DOHH2 (cell line): Measurements from ENCODE around the gene RELN.

Source experiments
- H3F3A ChIP-seq: fragments of 200-600 bp; sonication (generic), shearing (Covaris generic); 2 replicates; pipeline ENCODE4 v1.6.0; 2016; ENCODE audit warnings: antibody characterized with exemption, mild to moderate bottlenecking; ENCODE audit not compliant: control insufficient read depth, insufficient read depth
- H3K27ac ChIP-seq: fragments of 200-600 bp; sonication (generic); 2 replicates; pipeline ENCODE4 v1.5.1; 2014; ENCODE audit warnings: low read depth, mild to moderate bottlenecking, low read length, moderate library complexity
- H3K27me3 ChIP-seq: fragments of 200-600 bp; sonication (generic); 2 replicates; pipeline ENCODE4 v1.6.1; 2014; ENCODE audit warnings: mild to moderate bottlenecking, low read length, mixed read lengths; ENCODE audit not compliant: control insufficient read depth
- H3K36me3 ChIP-seq: fragments of 200-600 bp; sonication (generic); 2 replicates; pipeline ENCODE4 v1.6.1; 2014; ENCODE audit warnings: mild to moderate bottlenecking, low read length, moderate library complexity, mixed read lengths; ENCODE audit not compliant: control insufficient read depth
- H3K4me1 ChIP-seq: fragments of 200-600 bp; sonication (generic); 2 replicates; pipeline ENCODE4 v1.6.1; 2014; ENCODE audit warnings: mild to moderate bottlenecking, low read length, mixed read lengths; ENCODE audit not compliant: control insufficient read depth
- H3K4me2 ChIP-seq: fragments of 200-600 bp; sonication (generic); 2 replicates; pipeline ENCODE4 v1.6.0; 2014; ENCODE audit warnings: mild to moderate bottlenecking, low read length, moderate library complexity
- H3K4me3 ChIP-seq: fragments of 200-600 bp; sonication (generic); 2 replicates; pipeline ENCODE4 v1.5.1; 2014; ENCODE audit warnings: mild to moderate bottlenecking, low read length, mixed read lengths
- H3K79me2 ChIP-seq: fragments of 200-600 bp; sonication (generic); 2 replicates; pipeline ENCODE4 v1.6.1; 2014; ENCODE audit warnings: mild to moderate bottlenecking, low read length, mixed read lengths; ENCODE audit not compliant: control insufficient read depth
- H3K9me2 ChIP-seq: fragments of 200-600 bp; sonication (generic); replicated peaks from 2 replicates; pipeline ENCODE4 v1.6.1; 2014; ENCODE audit warnings: mild to moderate bottlenecking, low read length, mixed read lengths; ENCODE audit not compliant: control insufficient read depth
- H3K9me3 ChIP-seq: fragments of 200-600 bp; sonication (generic); 2 replicates; pipeline ENCODE4 v1.6.1; 2014; ENCODE audit warnings: antibody characterized with exemption, low read length, mixed read lengths; ENCODE audit not compliant: control insufficient read depth, insufficient read depth
- H4K20me1 ChIP-seq: fragments of 200-600 bp; sonication (generic); 2 replicates; pipeline ENCODE4 v1.6.0; 2014; ENCODE audit warnings: low read depth, mild to moderate bottlenecking, antibody characterized with exemption, low read length, moderate library complexity; ENCODE audit not compliant: control insufficient read depth, insufficient read depth
- EZH2phosphoT487 ChIP-seq: fragments of 200-600 bp; sonication (generic); IDR thresholded peaks from 2 replicates; pipeline ENCODE4 v1.6.1; 2017; ENCODE audit warnings: borderline replicate concordance, mild to moderate bottlenecking, antibody characterized with exemption, low read length, moderate library complexity, mixed read lengths
- TF ChIP-seq, protein P1 (sequence below): fragments of 200-600 bp; sonication (generic); IDR thresholded peaks from one replicate; pipeline ENCODE4 v1.5.1; 2014; ENCODE audit warnings: antibody characterized with exemption, mild to moderate bottlenecking, low read depth, low read length; ENCODE audit not compliant: poor library complexity, severe bottlenecking

RELN gene

DNA sequence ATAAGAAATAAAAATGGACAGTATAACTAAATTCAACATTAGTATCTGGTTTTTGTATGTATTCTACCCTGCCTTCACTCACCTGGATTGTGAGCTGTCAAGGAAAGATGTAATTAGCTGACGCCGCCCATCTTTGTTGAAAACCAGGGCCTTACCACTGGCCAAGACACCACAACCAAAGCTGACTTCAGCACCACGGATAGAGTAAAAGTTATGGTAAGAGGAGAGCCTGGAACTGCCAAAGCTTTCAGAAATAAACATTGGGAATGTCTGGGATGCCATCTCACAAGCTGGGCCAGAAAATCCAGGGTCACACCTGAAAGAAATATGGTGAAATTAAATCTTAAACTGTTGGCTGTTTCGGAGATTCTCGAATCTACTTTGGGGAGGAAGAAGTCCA, 353.3 kb downstream of the RELN start:
- Histone ChIP-seq H3K27me3 (0 out of 2 replicates have a peak, but pooled peaks cover 3% of the 10 kb centered on the region), H3K4me1 (no peaks in the 10 kb centered on the region), H3K27ac (no peak overlapping the region), H3K4me3 (no peak overlapping the region), H3F3A (no peaks in the 10 kb centered on the region), H4K20me1 (no peaks in the 10 kb centered on the region), H3K36me3 (no peaks in the 10 kb centered on the region), H3K79me2 (no peaks in the 10 kb centered on the region), H3K9me2 (no peaks in the 10 kb centered on the region), H3K4me2 (no peak overlapping the region), H3K9me3 (no peaks in the 10 kb centered on the region)
- no peak for TF ChIP-seq EZH2phosphoT487
- TF ChIP-seq, protein P1, sequence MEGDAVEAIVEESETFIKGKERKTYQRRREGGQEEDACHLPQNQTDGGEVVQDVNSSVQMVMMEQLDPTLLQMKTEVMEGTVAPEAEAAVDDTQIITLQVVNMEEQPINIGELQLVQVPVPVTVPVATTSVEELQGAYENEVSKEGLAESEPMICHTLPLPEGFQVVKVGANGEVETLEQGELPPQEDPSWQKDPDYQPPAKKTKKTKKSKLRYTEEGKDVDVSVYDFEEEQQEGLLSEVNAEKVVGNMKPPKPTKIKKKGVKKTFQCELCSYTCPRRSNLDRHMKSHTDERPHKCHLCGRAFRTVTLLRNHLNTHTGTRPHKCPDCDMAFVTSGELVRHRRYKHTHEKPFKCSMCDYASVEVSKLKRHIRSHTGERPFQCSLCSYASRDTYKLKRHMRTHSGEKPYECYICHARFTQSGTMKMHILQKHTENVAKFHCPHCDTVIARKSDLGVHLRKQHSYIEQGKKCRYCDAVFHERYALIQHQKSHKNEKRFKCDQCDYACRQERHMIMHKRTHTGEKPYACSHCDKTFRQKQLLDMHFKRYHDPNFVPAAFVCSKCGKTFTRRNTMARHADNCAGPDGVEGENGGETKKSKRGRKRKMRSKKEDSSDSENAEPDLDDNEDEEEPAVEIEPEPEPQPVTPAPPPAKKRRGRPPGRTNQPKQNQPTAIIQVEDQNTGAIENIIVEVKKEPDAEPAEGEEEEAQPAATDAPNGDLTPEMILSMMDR: no peak

DNA sequence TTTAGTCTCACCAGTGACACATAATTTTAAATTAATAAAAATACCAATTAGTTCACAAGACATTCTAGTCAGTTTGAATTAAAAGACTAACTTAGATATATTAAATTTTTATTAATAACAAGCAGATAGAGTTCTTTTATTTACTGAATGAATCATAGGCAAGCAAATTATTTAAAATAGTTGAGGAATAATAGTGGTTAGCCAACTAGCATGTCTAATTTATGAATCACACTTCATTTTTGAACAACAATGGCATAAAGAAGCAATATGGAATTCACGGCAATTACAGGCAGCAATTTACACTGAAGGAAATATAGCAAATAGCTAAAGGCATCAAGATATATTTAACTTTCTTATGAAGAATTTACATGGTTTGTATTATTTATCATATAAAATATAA, 356.5 kb downstream of the RELN start:
- H3K4me1 ChIP-seq: no peaks in the 10 kb centered on the region
- H3K9me2 ChIP-seq: no peaks in the 10 kb centered on the region
- TF ChIP-seq, protein P1: no peak
- no peak for TF ChIP-seq EZH2phosphoT487
- H3K9me3 ChIP-seq: no peaks in the 10 kb centered on the region
- no peaks in the 10 kb centered on the region for H3F3A ChIP-seq
- no peak overlapping the region for H3K4me3 ChIP-seq
- H3K27ac ChIP-seq: no peak overlapping the region
- H3K27me3 ChIP-seq: 0 out of 2 replicates have a peak, but pooled peaks cover 3% of the 10 kb centered on the region
- H4K20me1 ChIP-seq: no peaks in the 10 kb centered on the region
- no peak overlapping the region for H3K4me2 ChIP-seq
- no peaks in the 10 kb centered on the region for H3K36me3 ChIP-seq
- no peaks in the 10 kb centered on the region for H3K79me2 ChIP-seq

DNA sequence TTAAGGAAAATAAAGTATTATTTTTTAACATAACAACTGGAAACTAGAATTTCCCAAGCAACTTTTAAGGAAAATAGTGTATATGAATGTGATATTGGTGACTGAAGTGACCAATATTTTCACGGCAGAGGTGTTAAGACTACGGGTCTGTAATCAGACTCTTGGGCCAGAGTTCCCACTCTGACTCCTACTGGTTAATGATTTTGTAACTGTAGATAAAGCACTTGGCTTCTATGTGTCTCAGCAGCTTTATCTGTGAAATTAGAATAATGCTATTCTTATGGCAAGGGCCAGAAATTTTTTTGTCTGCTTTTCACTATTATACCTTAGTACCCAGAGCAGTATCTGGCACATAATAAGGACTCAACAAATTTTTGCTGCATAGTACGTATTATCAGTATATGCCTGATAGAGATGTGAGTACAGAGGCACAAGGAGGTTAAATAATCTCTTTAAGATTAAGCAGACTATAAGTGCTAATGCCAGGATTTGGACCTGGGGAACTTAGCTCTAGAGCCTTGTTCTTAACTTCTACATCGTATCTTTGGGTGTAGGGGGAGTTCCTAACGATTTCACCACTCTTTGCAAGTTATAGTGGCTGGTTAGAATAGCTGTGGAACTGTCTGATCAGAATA, 357.3 kb downstream of the RELN start:
- no peaks in the 10 kb centered on the region for H3K9me3 ChIP-seq
- no peak overlapping the region for H3K27ac ChIP-seq
- H3F3A ChIP-seq: no peaks in the 10 kb centered on the region
- H3K36me3 ChIP-seq: no peaks in the 10 kb centered on the region
- 0 out of 2 replicates have a peak, but pooled peaks cover 1% of the 10 kb centered on the region for H3K27me3 ChIP-seq
- H3K4me3 ChIP-seq: no peak overlapping the region
- no peaks in the 10 kb centered on the region for H3K4me1 ChIP-seq
- TF ChIP-seq, protein P1: no peak
- no peak for TF ChIP-seq EZH2phosphoT487
- no peaks in the 10 kb centered on the region for H3K79me2 ChIP-seq
- H4K20me1 ChIP-seq: no peaks in the 10 kb centered on the region
- H3K9me2 ChIP-seq: no peaks in the 10 kb centered on the region
- no peak overlapping the region for H3K4me2 ChIP-seq

DNA sequence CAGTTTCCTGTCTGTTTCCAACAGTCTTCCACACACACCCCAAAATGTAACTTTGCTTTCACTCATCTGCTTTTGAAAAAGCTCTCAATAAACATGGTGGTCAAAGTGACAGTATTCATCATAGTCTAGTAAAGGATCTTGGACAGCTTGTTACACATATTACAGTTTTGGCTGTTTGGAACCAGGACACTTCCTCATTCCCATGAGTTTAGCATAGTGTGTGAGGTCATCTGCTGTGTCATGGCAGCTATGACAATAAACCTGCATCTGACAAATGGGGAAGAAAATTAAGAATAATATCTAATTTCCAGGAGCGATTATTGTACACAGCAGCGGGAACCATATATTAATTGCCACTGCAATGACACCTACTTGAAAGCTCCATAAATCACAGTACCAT, 359.1 kb downstream of the RELN start:
- Histone ChIP-seq H3F3A (no peaks in the 10 kb centered on the region), H3K4me2 (no peak overlapping the region), H3K27me3 (no peaks in the 10 kb centered on the region), H3K27ac (no peak overlapping the region), H4K20me1 (no peaks in the 10 kb centered on the region), H3K4me1 (no peaks in the 10 kb centered on the region), H3K9me2 (no peaks in the 10 kb centered on the region), H3K9me3 (no peaks in the 10 kb centered on the region), H3K4me3 (no peak overlapping the region), H3K36me3 (no peaks in the 10 kb centered on the region), H3K79me2 (no peaks in the 10 kb centered on the region)
- TF ChIP-seq, protein P1: no peak
